Epithelial cell of esophagus (primary cell): ENCODE data around the gene PRRC2B.
A peak's percentile ranks its signal among the peaks of the same experiment; 100 is the strongest.

Experiments used
- DNase-seq: peaks from one replicate; pipeline ENCODE4 v3.0.0; 2010; ENCODE audit warnings: low read depth
- H3K4me3 ChIP-seq: 2 replicates; pipeline ENCODE4 v1.5.1; 2011; ENCODE audit warnings: mild to moderate bottlenecking, low read length, control low read depth
- TF ChIP-seq, protein P1 (sequence below): IDR thresholded peaks from 2 replicates; pipeline ENCODE4 v1.5.1; 2011; ENCODE audit warnings: low read depth, mild to moderate bottlenecking, low read length, control low read depth, inconsistent platforms; ENCODE audit not compliant: insufficient read depth; ENCODE audit errors: missing control alignments

The PRRC2B gene

DNA sequence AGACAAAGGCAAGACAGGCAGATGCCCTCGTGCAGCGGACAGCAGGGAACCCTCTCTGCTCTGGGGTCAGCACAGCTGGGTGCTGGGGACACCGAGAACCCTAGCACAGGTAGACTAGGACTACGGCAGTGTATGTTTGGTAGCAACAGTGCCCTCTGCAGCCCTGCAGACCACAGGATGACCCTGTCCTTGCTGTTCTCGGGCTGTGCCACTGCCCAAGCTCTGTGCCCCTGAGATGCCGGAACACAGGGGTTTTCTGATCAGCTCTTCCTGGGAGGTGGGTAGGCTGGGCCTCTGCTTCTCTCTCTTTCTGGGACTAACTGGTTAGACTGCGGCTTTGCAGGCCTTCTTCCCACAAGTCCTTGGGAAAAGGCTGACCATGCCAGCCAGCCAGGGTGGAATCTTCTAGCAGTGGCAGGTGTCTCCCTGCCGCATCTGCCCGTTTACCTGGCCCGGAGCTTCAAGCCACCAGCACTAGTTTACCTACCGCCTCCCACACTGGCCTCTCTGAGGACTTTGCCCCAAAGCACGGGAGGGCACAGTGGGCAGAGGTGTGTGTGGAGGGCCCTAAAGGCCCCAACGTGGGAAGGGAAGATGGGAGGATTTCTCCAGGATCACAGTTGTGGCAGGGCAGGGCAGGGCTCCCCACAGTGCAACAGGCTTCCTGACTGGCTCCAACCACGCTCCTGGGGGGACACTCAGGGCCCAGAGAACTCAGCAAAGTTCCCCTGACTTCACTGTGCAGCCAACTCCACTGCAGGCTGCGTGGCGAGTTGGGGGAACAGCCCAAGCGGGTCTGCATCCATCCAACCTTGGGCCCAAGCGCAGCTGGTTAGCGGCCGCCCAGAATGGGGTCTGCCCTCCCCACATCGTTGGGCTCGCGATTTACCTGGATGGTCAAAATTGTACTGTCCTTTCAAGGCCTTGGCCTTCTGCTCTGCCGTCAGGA, 136.0 kb downstream of the PRRC2B start:
- TF ChIP-seq, protein P1, sequence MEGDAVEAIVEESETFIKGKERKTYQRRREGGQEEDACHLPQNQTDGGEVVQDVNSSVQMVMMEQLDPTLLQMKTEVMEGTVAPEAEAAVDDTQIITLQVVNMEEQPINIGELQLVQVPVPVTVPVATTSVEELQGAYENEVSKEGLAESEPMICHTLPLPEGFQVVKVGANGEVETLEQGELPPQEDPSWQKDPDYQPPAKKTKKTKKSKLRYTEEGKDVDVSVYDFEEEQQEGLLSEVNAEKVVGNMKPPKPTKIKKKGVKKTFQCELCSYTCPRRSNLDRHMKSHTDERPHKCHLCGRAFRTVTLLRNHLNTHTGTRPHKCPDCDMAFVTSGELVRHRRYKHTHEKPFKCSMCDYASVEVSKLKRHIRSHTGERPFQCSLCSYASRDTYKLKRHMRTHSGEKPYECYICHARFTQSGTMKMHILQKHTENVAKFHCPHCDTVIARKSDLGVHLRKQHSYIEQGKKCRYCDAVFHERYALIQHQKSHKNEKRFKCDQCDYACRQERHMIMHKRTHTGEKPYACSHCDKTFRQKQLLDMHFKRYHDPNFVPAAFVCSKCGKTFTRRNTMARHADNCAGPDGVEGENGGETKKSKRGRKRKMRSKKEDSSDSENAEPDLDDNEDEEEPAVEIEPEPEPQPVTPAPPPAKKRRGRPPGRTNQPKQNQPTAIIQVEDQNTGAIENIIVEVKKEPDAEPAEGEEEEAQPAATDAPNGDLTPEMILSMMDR, result no peak
- H3K4me3 ChIP-seq, result peak overlapping the region; percentile 67
- DNase-seq, result no peak

DNA sequence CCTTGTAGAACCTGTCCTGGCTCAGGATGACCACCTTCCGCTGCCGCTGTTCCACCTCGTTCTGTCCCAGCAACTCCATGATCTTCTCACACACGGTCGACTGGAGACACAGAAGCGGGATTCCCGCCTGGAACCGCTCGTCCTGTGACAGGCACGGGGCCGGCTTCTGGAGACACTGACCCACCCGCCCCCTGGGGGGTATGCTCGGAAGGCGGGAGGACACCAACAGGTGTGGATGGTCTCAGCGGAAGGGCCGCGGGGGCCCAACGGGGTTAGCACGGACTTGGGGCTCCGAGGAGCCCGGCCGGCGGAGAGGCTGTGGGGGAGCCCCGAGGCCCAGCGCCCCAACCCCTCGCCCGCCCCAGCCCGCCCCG, 136.6 kb downstream of the PRRC2B start:
- H3K4me3 ChIP-seq, result peak overlapping the region; percentile 67
- DNase-seq, result peak; percentile 32
- TF ChIP-seq, protein P1, result peak; percentile 3

DNA sequence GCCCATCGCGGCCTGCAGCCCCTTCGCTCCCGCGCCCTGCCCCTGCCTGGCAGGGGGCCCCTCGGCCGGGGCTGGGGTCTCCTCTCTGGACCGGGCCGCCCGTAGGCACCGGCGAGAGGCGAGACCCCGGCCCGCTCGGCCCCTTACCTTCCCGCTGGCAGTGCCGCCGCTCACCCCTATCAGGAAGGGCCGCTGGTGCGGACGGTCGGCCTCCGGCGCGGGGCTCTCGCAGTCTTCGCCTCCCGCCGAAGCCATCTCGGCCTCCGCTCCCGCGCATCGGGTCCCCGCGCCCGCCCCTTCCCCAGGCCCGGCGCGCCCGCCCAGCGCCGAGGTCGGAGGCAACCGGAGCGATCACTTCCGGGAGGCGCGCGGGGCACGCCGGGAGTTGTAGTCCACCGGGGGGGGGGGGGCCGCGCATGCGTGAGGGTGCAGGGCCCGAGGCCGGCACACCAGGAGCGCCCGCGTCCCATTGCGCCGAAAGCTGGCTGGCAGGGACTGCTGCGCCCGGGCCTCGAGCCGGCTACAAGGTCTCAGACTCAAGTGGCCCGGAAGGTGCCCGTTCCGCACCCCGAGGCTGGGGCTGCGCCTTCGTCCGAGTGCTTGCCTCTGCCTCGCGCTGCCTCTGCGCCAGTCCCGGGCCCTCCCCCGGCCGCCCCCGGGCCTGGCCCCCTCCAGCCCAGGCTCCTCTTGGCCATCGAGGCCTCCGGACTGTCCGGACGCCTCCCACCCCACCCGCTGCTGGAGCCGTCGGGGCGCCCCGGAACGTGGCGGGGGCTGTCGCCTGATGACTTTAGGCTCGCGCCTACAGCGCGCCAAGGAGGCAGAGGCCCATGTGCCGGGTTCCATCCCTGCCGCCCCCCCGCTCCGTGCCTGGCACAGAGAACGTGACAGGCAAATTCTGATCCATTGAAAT, 137.3 kb downstream of the PRRC2B start, which contains the start of gene UCK1:
Gene UCK1 (minus strand): TSS at position 344 of the 913 bp plus-strand sequence. CDS start 89 bp downstream, at position 255.
- peak within 1 kb of the TSS; percentile 67 for H3K4me3 ChIP-seq
- TF ChIP-seq, protein P1, result no peak

DNA sequence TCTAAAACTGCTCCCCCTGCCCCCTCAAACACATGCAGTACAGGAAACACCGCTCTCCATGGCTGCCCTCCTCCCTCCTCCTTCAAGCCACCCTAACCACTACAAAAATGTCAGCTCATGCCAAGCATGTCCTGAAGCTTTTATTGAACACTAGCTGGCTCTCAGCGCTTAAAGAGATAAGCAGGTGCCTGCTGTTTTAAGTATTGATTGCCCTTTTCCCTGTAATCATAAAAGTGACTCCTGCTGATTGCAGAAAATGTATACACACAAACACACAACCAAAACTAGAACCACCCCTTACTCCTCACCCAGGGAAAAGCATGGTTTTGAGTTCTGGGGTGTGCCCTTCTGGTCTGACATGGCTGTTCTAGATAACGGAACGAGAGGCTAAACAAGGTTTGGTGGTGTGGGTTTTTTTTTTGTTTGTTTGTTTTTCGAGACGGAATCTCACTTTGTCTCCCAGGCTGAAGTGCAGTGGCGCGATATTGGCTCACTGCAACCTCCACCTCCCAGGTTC, 140.9 kb downstream of the PRRC2B start:
- no peak overlapping the region for H3K4me3 ChIP-seq
- no peak for DNase-seq
- TF ChIP-seq, protein P1, result no peak

More for the DNA sequence above, 137.3 kb downstream of the PRRC2B start, which contains the start of gene UCK1:
- peak; percentile 83 for DNase-seq

DNA sequence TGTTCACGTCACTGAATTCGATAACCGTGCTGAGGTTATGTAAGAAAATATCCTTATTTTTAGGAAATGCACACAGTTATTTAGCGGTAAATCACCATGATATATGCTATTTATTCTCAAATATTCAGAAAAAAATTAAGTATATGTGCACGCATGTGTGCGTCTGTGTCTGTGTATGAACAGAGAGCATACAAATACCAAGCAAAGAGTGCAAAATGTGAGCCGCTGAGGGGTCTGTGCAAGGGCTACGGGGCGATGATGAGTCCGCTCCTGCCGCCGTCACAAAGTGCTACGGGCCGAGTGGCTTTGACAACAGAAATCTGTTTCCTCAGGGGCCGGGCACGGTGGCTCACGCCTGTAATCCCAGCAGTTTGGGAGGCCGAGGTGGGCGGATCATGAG, 144.1 kb downstream of the PRRC2B start:
- no peak overlapping the region for H3K4me3 ChIP-seq
- no peak for DNase-seq
- TF ChIP-seq, protein P1, result no peak

DNA sequence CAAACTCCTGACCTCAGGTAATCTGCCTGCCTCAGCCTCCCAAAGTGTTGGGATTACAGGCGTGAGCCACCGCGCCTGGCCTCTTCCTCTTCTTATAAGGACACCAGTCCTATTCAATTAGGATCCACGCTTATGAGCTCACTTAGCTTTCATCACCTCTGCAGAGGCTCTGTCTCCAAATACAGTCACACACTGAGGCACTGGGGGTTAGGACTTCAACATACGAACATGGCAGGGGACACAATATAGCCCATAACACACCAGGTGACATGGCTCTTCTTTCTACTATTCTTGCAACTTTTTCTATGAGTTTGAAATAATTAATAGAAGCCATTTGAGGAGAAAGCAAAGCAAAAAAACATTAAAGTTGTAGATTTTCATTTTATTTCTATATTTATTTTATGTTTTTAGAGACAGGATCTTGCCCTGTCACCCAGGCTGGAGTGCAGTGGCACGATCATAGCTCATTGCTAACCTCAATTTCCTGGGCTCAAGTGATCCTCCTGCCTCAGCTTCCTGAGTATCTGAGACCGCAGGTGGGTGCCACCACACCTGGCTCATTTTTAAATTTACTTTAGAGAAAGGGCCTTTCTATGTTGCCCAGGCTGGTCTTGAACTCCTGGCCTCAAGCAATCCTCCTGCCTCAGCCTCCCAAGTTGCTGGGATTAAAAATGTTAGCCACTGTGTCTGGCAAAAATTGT, 145.5 kb downstream of the PRRC2B start:
- TF ChIP-seq, protein P1, result no peak
- no peak overlapping the region for H3K4me3 ChIP-seq
- no peak for DNase-seq
